SK-N-SH (cell line): ENCODE measurements around the gene C9orf50. TPM values are rescaled to one million over a fixed set of nuclear protein-coding genes. Genes with fewer than 3 reads are reported as not detected.

ENCODE experiments used
- CTCF ChIA-PET: fragments of 300-600, 350-600 bp; formaldehyde crosslinking; extraction: SDS; loops from one replicate; lab custom pipeline; 2021; lab: Yijun Ruan, JAX
- POLR2A ChIA-PET: fragments of 350-600 bp; sonication (Branson Sonifier 250); formaldehyde crosslinking; extraction: SDS; loops from one replicate; lab custom pipeline; 2020; ENCODE audit warnings: antibody characterized with exemption, inconsistent platforms; lab: Yijun Ruan, JAX
- DNase-seq: peaks from one replicate; pipeline ENCODE4 v3.0.0; 2012
- H2AFZ ChIP-seq: fragments of 200-600 bp; sonication (generic); 2 replicates; pipeline ENCODE4 v1.8.1; 2016; ENCODE audit warnings: antibody characterized with exemption, mild to moderate bottlenecking, low read depth
- H3F3A ChIP-seq: fragments of 200-600 bp; sonication (generic); replicated peaks from 2 replicates; pipeline ENCODE3; 2016; ENCODE audit warnings: antibody characterized with exemption, mild to moderate bottlenecking; ENCODE audit not compliant: insufficient read depth
- H3K27ac ChIP-seq, 2 experiments: fragments of 200-500 bp in 1 of 2; fragments of 200-600 bp in 1 of 2; sonication (Bioruptor generic) in 1 of 2; sonication (generic), shearing (Covaris generic) in 1 of 2; 2 replicates each; pipeline versions ENCODE4 v1.5.1 to v1.6.1; 2014 to 2016; ENCODE audit warnings: low read depth in 2 of 2, inconsistent platforms in 1 of 2, low read length in 1 of 2, mild to moderate bottlenecking in 1 of 2, mixed read lengths in 1 of 2
- H3K27me3 ChIP-seq: fragments of 200-600 bp; sonication (generic), shearing (Covaris generic); 2 replicates; pipeline ENCODE4 v1.6.1; 2016; ENCODE audit warnings: mixed run types; ENCODE audit not compliant: insufficient read depth
- H3K36me3 ChIP-seq, 2 experiments: fragments of 200-500 bp in 1 of 2; fragments of 200-600 bp in 1 of 2; sonication (Bioruptor generic) in 1 of 2; sonication (generic) in 1 of 2; replicated peaks in 1 of 2; 2 replicates each; pipeline versions ENCODE3 to v1.5.1; 2014 to 2016; ENCODE audit warnings: low read length in 1 of 2, mild to moderate bottlenecking in 1 of 2; ENCODE audit not compliant: insufficient read depth in 2 of 2, control insufficient read depth in 1 of 2
- H3K4me1 ChIP-seq, 2 experiments: fragments of 200-500 bp in 1 of 2; fragments of 200-600 bp in 1 of 2; sonication (Bioruptor generic) in 1 of 2; sonication (generic), shearing (Covaris generic) in 1 of 2; 2 replicates each; pipeline versions ENCODE4 v1.5.1 to v1.6.1; 2014 to 2016; ENCODE audit warnings: low read depth in 1 of 2, low read length in 1 of 2, mixed run types in 1 of 2; ENCODE audit not compliant: insufficient read depth in 2 of 2, control insufficient read depth in 1 of 2
- H3K4me2 ChIP-seq: fragments of 200-600 bp; sonication (generic), shearing (Covaris generic); 2 replicates; pipeline ENCODE4 v1.6.1; 2017; ENCODE audit warnings: mixed run types
- H3K4me3 ChIP-seq, 2 experiments: fragments of 200-500 bp in 1 of 2; fragments of 200-600 bp in 1 of 2; sonication (Bioruptor generic) in 1 of 2; sonication (generic), shearing (Covaris generic) in 1 of 2; 2 replicates each; pipeline versions ENCODE4 v1.5.1 to v1.8.1; 2014 to 2016; ENCODE audit warnings: low read depth in 2 of 2, inconsistent platforms in 1 of 2, low read length in 1 of 2, mild to moderate bottlenecking in 1 of 2, mixed read lengths in 1 of 2, moderate library complexity in 1 of 2
- H3K79me2 ChIP-seq: fragments of 200-600 bp; sonication (generic); 2 replicates; pipeline ENCODE4 v1.8.1; 2017; ENCODE audit warnings: mild to moderate bottlenecking; ENCODE audit not compliant: insufficient read depth
- H3K9ac ChIP-seq: fragments of 200-600 bp; sonication (generic); 2 replicates; pipeline ENCODE4 v1.6.1; 2017; ENCODE audit warnings: mixed run types
- H3K9me2 ChIP-seq: fragments of 200-600 bp; sonication (generic); 2 replicates; pipeline ENCODE4 v1.6.1; 2017; ENCODE audit warnings: mixed run types
- H3K9me3 ChIP-seq: fragments of 200-600 bp; sonication (generic); 2 replicates; pipeline ENCODE4 v1.6.1; 2017; ENCODE audit warnings: mixed run types, mild to moderate bottlenecking, moderate library complexity
- H4K20me1 ChIP-seq: fragments of 200-600 bp; sonication (generic); 2 replicates; pipeline ENCODE4 v1.6.1; 2017; ENCODE audit warnings: mild to moderate bottlenecking, mixed run types; ENCODE audit not compliant: insufficient read depth
- EP300 ChIP-seq, 2 experiments: IDR thresholded peaks; 2 replicates each; pipeline versions ENCODE4 v1.4.0 to v1.6.1; 2012; ENCODE audit warnings: borderline replicate concordance in 1 of 2, low read depth in 1 of 2, low read length in 1 of 2
- EZH2phosphoT487 ChIP-seq: fragments of 200-600 bp; sonication (generic); IDR thresholded peaks from 2 replicates; pipeline ENCODE4 v1.6.1; 2017; ENCODE audit warnings: low read depth, mixed run types, mild to moderate bottlenecking, antibody characterized with exemption, moderate library complexity, borderline replicate concordance
- FOSL2 ChIP-seq: IDR thresholded peaks from 2 replicates; pipeline ENCODE4 v1.4.0; 2012; ENCODE audit warnings: low read depth, mild to moderate bottlenecking, moderate library complexity, borderline replicate concordance
- FOXJ3 ChIP-seq: sonication (generic); formaldehyde crosslinking; IDR thresholded peaks from 2 replicates; pipeline ENCODE4 v1.5.1; 2020; ENCODE audit warnings: mild to moderate bottlenecking, missing genetic modification reagents
- FOXM1 ChIP-seq: IDR thresholded peaks from 2 replicates; pipeline ENCODE4 v1.4.0; 2012; ENCODE audit warnings: low read depth, mild to moderate bottlenecking
- GABPA ChIP-seq: IDR thresholded peaks from 2 replicates; pipeline ENCODE4 v1.4.0; 2012; ENCODE audit warnings: low read depth, mild to moderate bottlenecking
- GATA2 ChIP-seq: sonication (generic); formaldehyde crosslinking; IDR thresholded peaks from 2 replicates; pipeline ENCODE4 v1.5.0; 2020; ENCODE audit warnings: mild to moderate bottlenecking, missing genetic modification reagents
- JUND ChIP-seq: IDR thresholded peaks from 2 replicates; pipeline ENCODE4 v1.4.0; 2012
- MXI1 ChIP-seq: IDR thresholded peaks from 2 replicates; pipeline ENCODE4 v1.6.1; 2012; ENCODE audit warnings: mild to moderate bottlenecking, low read depth, low read length, improper control_type of control experiment
- NFIC ChIP-seq: IDR thresholded peaks from 2 replicates; pipeline ENCODE4 v1.4.0; 2012; ENCODE audit warnings: borderline replicate concordance
- NRF1 ChIP-seq: IDR thresholded peaks from 2 replicates; pipeline ENCODE4 v1.6.1; 2012; ENCODE audit warnings: low read depth, mild to moderate bottlenecking, low read length
- POLR2AphosphoS5 ChIP-seq: IDR thresholded peaks from 2 replicates; pipeline ENCODE4 v1.6.1; 2012; ENCODE audit warnings: low read depth, low read length
- RAD21 ChIP-seq: IDR thresholded peaks from 2 replicates; pipeline ENCODE4 v1.6.1; 2012; ENCODE audit warnings: mild to moderate bottlenecking, low read length
- SMC3 ChIP-seq: IDR thresholded peaks from 2 replicates; pipeline ENCODE4 v1.6.1; 2012; ENCODE audit warnings: low read depth, low read length, improper control_type of control experiment
- TAF1 ChIP-seq: IDR thresholded peaks from 2 replicates; pipeline ENCODE4 v1.6.1; 2012; ENCODE audit warnings: low read depth, mild to moderate bottlenecking, low read length, moderate library complexity, borderline replicate concordance
- TCF12 ChIP-seq: IDR thresholded peaks from 2 replicates; pipeline ENCODE4 v1.4.0; 2012
- TEAD4 ChIP-seq: IDR thresholded peaks from 2 replicates; pipeline ENCODE4 v1.4.0; 2012; ENCODE audit warnings: mild to moderate bottlenecking, borderline replicate concordance; ENCODE audit not compliant: insufficient read depth
- WGBS: methylation state at CpG from one replicate; pipeline ENCODE4 v1.1.6; 2017; ENCODE audit warnings: low lambda C conversion rate; 5-methylcytosine and 5-hydroxymethylcytosine counted together
- polyA plus RNA-seq, 3 experiments: library from polyadenylated mRNA; depleted of rRNA; stranded (reverse); fragments of >200 nt; gene quantifications; 2 replicates each; pipeline ENCODE4 v1.2.3, GENCODE V29; 2012
- TF ChIP-seq, protein P1 (sequence below): fragments of 150-350 bp; IDR thresholded peaks from 2 replicates; pipeline ENCODE4 v1.6.1; 2016; ENCODE audit warnings: mild to moderate bottlenecking, low read depth, low read length
- TF ChIP-seq, protein P2 (sequence below): IDR thresholded peaks from 2 replicates; pipeline ENCODE4 v1.4.0; 2012; ENCODE audit warnings: low read depth
- TF ChIP-seq, protein P3 (sequence below): fragments of 200-600 bp; sonication (generic); IDR thresholded peaks from 2 replicates; pipeline ENCODE4 v1.6.1; 2017; ENCODE audit warnings: antibody characterized with exemption, mild to moderate bottlenecking, moderate library complexity
- TF ChIP-seq, protein P4 (sequence below): IDR thresholded peaks from 2 replicates; pipeline ENCODE4 v1.4.0; 2012; ENCODE audit warnings: low read depth, borderline replicate concordance
- TF ChIP-seq, protein P5 (sequence below): IDR thresholded peaks from 2 replicates; pipeline ENCODE4 v1.6.1; 2012; ENCODE audit warnings: mild to moderate bottlenecking, low read depth, low read length, moderate library complexity
- TF ChIP-seq, protein P6 (sequence below): IDR thresholded peaks from 2 replicates; pipeline ENCODE4 v1.4.0; 2012; ENCODE audit warnings: low read depth, borderline replicate concordance

The C9orf50 gene
- polyA plus RNA-seq, 1 of the 3 experiments (the other 2 are of a cell fraction): 0.30 TPM

DNA sequence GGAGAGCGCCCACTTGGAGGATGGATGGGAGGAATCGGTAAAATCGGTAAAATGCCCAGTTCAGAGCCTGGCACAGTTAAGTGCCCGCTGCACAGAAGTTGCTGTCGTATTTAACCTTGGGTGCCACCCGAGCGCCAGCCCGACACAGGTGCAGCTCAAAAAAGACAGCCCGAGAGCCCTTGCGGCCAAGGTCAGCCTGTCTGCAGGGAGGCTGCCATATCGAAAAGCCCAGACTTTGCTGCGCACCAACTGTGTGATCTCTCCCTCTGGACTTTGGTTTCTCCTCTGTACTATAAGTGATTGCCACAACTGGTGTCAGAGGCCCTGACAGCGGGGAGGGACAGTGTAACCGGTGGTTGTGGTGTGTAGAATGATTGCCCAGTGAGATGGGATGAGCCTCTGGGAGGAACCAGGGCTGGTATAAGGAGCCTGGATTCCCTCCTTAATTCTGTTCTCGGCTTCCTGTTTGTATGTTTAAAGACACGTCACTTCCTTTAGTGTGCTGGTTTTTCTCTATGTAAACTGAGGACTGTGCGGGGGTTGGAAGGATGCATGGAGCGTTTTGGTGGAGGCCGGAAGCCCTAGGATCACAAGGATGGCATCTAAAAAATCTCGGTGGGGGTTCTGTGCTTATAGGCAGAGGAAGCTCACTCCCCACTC lies 5.9 kb upstream of the C9orf50 start:
- Histone ChIP-seq H3K9me3 (no peaks in the 10 kb centered on the region), H3K27ac (peak overlapping the region; percentile 78 to 83), H3K9ac (peak overlapping the region; percentile 91), H3F3A (peaks cover 12% of the 10 kb centered on the region), H3K27me3 (no peaks in the 10 kb centered on the region), H2AFZ (0 out of 2 replicates have a peak overlapping the region, but pooled peaks have one; percentile 61), H3K36me3 (no peaks in the 10 kb centered on the region), H3K9me2 (no peaks in the 10 kb centered on the region), H3K4me3 (peak overlapping the region; percentile 87 to 92), H3K79me2 (peaks cover 61% of the 10 kb centered on the region), H3K4me2 (peak overlapping the region; percentile 84), H4K20me1 (peaks cover 40% of the 10 kb centered on the region), H3K4me1 (peaks cover 18 to 35% of the 10 kb centered on the region in 2 experiments; a peak in 2 of 4 replicates)
- 5% methylated on average over 13 of the region's 20 CpGs for WGBS
- POLR2A ChIA-PET: interaction anchor here (1.1 to 3.0 kb wide), 5 partner anchors 11 to 495 kb away, joined by 3 to 15 read pairs (median 4); partner anchors contain the start of gene IER5L
- CTCF ChIA-PET: interaction anchor here (0.7 to 12.8 kb wide), 10 partner anchors 11 to 493 kb away, joined by 3 to 212 read pairs (median 4); partner anchors contain the start of gene ASB6
- no peak for DNase-seq
- TF ChIP-seq, protein P1, sequence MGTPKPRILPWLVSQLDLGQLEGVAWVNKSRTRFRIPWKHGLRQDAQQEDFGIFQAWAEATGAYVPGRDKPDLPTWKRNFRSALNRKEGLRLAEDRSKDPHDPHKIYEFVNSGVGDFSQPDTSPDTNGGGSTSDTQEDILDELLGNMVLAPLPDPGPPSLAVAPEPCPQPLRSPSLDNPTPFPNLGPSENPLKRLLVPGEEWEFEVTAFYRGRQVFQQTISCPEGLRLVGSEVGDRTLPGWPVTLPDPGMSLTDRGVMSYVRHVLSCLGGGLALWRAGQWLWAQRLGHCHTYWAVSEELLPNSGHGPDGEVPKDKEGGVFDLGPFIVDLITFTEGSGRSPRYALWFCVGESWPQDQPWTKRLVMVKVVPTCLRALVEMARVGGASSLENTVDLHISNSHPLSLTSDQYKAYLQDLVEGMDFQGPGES: no peak
- TF ChIP-seq, protein P2, sequence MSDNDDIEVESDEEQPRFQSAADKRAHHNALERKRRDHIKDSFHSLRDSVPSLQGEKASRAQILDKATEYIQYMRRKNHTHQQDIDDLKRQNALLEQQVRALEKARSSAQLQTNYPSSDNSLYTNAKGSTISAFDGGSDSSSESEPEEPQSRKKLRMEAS: no peak; the same call in 1 of the 2 replicates
- TF ChIP-seq TCF12 (no peak), POLR2AphosphoS5 (peak; percentile 28; the same call in 1 of the 2 replicates), FOXM1 (no peak), JUND (no peak), FOSL2 (0 out of 2 replicates have a peak, but pooled peaks have one; percentile 13), TEAD4 (0 out of 2 replicates have a peak, but pooled peaks have one; percentile 24), NFIC (no peak), GABPA (peak; percentile 71), FOXJ3 (CRISPR knock-in tag) (no peak), SMC3 (no peak), TAF1 (no peak), EP300 (IDR thresholded peaks at IDR 0.05; ENCODE audit: borderline replicate concordance in 1 of 2, low read depth in 1 of 2, low read length in 1 of 2) (no peak), GATA2 (CRISPR knock-in tag) (no peak), EZH2phosphoT487 (no peak), RAD21 (no peak), NRF1 (no peak), MXI1 (no peak)
- TF ChIP-seq, protein P3, sequence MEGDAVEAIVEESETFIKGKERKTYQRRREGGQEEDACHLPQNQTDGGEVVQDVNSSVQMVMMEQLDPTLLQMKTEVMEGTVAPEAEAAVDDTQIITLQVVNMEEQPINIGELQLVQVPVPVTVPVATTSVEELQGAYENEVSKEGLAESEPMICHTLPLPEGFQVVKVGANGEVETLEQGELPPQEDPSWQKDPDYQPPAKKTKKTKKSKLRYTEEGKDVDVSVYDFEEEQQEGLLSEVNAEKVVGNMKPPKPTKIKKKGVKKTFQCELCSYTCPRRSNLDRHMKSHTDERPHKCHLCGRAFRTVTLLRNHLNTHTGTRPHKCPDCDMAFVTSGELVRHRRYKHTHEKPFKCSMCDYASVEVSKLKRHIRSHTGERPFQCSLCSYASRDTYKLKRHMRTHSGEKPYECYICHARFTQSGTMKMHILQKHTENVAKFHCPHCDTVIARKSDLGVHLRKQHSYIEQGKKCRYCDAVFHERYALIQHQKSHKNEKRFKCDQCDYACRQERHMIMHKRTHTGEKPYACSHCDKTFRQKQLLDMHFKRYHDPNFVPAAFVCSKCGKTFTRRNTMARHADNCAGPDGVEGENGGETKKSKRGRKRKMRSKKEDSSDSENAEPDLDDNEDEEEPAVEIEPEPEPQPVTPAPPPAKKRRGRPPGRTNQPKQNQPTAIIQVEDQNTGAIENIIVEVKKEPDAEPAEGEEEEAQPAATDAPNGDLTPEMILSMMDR: no peak
- TF ChIP-seq, protein P4, sequence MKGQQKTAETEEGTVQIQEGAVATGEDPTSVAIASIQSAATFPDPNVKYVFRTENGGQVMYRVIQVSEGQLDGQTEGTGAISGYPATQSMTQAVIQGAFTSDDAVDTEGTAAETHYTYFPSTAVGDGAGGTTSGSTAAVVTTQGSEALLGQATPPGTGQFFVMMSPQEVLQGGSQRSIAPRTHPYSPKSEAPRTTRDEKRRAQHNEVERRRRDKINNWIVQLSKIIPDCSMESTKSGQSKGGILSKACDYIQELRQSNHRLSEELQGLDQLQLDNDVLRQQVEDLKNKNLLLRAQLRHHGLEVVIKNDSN: no peak
- TF ChIP-seq, protein P5, sequence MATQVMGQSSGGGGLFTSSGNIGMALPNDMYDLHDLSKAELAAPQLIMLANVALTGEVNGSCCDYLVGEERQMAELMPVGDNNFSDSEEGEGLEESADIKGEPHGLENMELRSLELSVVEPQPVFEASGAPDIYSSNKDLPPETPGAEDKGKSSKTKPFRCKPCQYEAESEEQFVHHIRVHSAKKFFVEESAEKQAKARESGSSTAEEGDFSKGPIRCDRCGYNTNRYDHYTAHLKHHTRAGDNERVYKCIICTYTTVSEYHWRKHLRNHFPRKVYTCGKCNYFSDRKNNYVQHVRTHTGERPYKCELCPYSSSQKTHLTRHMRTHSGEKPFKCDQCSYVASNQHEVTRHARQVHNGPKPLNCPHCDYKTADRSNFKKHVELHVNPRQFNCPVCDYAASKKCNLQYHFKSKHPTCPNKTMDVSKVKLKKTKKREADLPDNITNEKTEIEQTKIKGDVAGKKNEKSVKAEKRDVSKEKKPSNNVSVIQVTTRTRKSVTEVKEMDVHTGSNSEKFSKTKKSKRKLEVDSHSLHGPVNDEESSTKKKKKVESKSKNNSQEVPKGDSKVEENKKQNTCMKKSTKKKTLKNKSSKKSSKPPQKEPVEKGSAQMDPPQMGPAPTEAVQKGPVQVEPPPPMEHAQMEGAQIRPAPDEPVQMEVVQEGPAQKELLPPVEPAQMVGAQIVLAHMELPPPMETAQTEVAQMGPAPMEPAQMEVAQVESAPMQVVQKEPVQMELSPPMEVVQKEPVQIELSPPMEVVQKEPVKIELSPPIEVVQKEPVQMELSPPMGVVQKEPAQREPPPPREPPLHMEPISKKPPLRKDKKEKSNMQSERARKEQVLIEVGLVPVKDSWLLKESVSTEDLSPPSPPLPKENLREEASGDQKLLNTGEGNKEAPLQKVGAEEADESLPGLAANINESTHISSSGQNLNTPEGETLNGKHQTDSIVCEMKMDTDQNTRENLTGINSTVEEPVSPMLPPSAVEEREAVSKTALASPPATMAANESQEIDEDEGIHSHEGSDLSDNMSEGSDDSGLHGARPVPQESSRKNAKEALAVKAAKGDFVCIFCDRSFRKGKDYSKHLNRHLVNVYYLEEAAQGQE: no peak
- TF ChIP-seq, protein P6, sequence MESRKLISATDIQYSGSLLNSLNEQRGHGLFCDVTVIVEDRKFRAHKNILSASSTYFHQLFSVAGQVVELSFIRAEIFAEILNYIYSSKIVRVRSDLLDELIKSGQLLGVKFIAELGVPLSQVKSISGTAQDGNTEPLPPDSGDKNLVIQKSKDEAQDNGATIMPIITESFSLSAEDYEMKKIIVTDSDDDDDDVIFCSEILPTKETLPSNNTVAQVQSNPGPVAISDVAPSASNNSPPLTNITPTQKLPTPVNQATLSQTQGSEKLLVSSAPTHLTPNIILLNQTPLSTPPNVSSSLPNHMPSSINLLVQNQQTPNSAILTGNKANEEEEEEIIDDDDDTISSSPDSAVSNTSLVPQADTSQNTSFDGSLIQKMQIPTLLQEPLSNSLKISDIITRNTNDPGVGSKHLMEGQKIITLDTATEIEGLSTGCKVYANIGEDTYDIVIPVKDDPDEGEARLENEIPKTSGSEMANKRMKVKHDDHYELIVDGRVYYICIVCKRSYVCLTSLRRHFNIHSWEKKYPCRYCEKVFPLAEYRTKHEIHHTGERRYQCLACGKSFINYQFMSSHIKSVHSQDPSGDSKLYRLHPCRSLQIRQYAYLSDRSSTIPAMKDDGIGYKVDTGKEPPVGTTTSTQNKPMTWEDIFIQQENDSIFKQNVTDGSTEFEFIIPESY: no peak
